Right atrium auricular region (tissue), 2 donors: ENCODE results near the gene ZNF319. TPM values are rescaled to one million over a fixed set of nuclear protein-coding genes. Genes with fewer than 3 reads are reported as not detected.

Experiments used
- DNase-seq: peaks from one replicate; pipeline ENCODE4 v3.0.0-alpha.2; 2019; ENCODE audit warnings: low spot score
- H3K27ac ChIP-seq, 2 donors: fragments of 200-600 bp; sonication (generic); 1 replicate in 1 of 2; 2 replicates in 1 of 2; pipeline ENCODE4 v1.5.1; 2016 to 2019
- H3K27me3 ChIP-seq, 2 donors: fragments of 200-600 bp; sonication (generic); one replicate each; pipeline versions ENCODE4 v1.5.1 to v1.6.0; 2017 to 2019
- H3K36me3 ChIP-seq: fragments of 200-600 bp; sonication (generic); one replicate; pipeline ENCODE4 v1.5.1; 2016
- H3K4me1 ChIP-seq, 2 donors: fragments of 200-600 bp; sonication (generic); one replicate each; pipeline versions ENCODE4 v1.5.1 to v1.6.0; 2017 to 2019
- H3K4me3 ChIP-seq, 2 donors: fragments of 200-600 bp; sonication (generic); 1 replicate in 1 of 2; 2 replicates in 1 of 2; pipeline ENCODE4 v1.5.1; 2017 to 2019; ENCODE audit warnings: mild to moderate bottlenecking in 1 of 2, moderate library complexity in 1 of 2
- H3K9me3 ChIP-seq, 2 donors: fragments of 200-600 bp; sonication (generic); one replicate each; pipeline ENCODE4 v1.5.1; 2019
- total RNA-seq, 2 donors: library from RNA; depleted of rRNA; stranded (reverse); fragments of >200 nt; gene quantifications; one replicate each; pipeline ENCODE4 v1.1.0, GENCODE V29; 2016
- TF ChIP-seq, protein P1 (sequence below), 2 donors: fragments of 200-600 bp; sonication (generic); IDR thresholded peaks; one replicate each; pipeline ENCODE4 v1.5.1; 2019; ENCODE audit warnings: antibody characterized with exemption in 2 of 2

Gene ZNF319
- total RNA-seq, 2 donors from 2014 or later = 5.1 to 6.6 TPM

DNA sequence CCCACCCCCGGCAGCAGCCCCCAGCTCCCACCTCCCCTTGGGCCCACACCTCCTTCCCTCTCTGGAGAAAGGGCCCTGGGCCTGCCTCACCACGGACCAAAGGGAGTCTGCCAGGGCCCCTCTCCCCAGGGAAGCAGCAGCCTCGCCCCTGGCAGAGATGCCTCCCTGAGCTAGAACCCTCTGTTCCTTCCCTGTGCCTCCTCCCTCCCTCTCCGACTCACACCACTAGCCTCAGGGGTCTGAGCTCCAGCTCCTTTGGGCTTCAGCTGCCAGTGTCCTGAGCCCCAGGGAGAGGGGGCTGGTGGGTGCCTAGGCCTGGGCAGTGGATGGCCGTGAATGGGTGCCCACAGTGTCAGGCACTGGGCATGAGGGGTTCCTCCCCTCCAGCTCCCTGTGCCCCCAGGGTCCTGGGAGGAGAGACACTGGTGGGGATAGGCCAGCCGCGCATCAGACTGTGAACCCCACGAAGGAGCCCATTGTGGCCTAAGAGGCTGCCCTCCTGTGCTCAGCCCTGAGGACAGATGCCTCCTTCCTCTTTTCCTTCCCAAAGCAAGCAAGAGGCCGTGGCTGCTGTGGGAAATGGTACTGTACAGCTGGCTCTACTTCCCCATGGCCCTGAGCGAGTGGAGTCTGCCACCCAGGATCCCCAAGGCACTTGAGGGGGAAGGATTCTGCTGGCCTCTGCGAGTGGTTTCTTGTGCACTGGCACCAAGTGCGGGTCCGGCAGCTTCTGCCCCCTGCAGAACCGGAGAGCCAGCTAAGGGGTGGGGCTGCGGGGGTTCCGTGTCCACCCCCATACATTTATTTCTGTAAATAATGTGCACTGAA is 45.8 kb upstream of the ZNF319 start:
- H3K27ac ChIP-seq = no peak overlapping the region

DNA sequence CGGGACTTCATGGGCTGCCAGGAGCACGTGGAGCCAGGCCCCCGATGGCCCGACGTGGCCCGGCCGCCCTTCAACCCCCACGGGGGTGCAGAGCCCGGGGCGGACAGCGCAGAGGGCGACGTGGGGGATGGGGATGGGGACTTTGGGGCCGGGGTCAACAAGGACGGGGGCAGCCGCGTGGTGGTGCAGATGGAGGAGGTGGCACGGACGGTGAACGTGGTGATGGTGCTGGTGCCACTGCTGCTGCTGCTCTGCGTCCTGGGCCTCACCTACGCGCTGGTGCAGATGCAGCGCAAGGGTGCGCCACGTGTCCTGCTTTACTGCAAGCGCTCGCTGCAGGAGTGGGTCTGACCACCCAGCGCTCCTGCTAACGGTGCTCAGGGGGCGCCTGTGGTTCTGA is 44.6 kb upstream of the ZNF319 start:
- no peak overlapping the region for H3K4me3 ChIP-seq
- H3K36me3 ChIP-seq = peaks cover 35% of the 10 kb centered on the region
- H3K27me3 ChIP-seq = no peaks in the 10 kb centered on the region
- TF ChIP-seq, protein P1, sequence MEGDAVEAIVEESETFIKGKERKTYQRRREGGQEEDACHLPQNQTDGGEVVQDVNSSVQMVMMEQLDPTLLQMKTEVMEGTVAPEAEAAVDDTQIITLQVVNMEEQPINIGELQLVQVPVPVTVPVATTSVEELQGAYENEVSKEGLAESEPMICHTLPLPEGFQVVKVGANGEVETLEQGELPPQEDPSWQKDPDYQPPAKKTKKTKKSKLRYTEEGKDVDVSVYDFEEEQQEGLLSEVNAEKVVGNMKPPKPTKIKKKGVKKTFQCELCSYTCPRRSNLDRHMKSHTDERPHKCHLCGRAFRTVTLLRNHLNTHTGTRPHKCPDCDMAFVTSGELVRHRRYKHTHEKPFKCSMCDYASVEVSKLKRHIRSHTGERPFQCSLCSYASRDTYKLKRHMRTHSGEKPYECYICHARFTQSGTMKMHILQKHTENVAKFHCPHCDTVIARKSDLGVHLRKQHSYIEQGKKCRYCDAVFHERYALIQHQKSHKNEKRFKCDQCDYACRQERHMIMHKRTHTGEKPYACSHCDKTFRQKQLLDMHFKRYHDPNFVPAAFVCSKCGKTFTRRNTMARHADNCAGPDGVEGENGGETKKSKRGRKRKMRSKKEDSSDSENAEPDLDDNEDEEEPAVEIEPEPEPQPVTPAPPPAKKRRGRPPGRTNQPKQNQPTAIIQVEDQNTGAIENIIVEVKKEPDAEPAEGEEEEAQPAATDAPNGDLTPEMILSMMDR (IDR thresholded peaks at IDR 0.05) = no peak
- H3K4me1 ChIP-seq = peaks cover 0 to 41% of the 10 kb centered on the region in 2 donors
- DNase-seq = no peak
- no peak overlapping the region for H3K27ac ChIP-seq
- no peaks in the 10 kb centered on the region for H3K9me3 ChIP-seq

More for the DNA sequence above, 45.8 kb upstream of the ZNF319 start:
- Histone ChIP-seq H3K27me3 (no peaks in the 10 kb centered on the region), H3K36me3 (peaks cover 26% of the 10 kb centered on the region), H3K4me3 (no peak overlapping the region), H3K9me3 (no peaks in the 10 kb centered on the region), H3K4me1 (peaks cover 0 to 42% of the 10 kb centered on the region in 2 donors)
- DNase-seq = no peak
- TF ChIP-seq, protein P1 (IDR thresholded peaks at IDR 0.05) = no peak

DNA sequence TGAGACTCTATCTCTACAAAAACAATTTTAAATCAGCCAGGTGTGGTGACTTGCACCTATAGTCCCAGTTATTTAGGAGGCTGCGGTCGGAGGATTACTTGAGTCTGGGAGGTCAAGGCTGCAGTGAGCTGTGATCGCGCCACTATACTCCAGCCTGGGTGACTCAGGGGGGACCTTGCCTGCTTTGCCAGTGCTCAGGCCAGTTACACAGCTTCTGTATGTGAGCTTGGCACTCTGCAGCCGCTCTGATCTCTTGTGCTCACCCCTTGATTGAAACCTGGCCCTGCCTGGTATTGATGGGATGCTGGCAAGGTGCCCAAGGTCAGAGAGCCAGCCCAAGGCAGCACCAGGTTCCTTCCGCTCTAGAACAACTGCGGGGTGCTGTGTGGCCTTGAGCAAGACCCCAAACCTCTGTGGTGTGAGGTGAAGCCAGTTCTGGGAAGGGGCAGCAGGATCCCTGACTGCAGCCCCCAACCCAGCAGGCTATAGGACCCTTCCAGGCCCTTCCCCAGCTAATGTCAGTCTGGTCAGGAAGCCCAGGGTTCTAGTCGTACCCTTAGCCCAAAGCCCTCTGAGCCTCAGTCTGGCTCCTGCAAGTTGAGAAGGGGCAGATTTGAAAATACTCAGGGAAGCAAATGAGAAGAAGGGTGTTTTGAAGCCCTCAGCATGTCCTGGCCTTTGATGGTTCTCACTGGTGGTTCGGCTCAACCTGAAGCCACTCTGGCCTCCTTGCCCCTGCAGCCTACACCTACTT is 44.0 kb upstream of the ZNF319 start:
- TF ChIP-seq, protein P1 (IDR thresholded peaks at IDR 0.05) = no peak
- Histone ChIP-seq H3K4me3 (no peak overlapping the region), H3K4me1 (peaks cover 0 to 35% of the 10 kb centered on the region in 2 donors), H3K27ac (no peak overlapping the region), H3K27me3 (no peaks in the 10 kb centered on the region), H3K9me3 (no peaks in the 10 kb centered on the region), H3K36me3 (peaks cover 40% of the 10 kb centered on the region)
- DNase-seq = no peak

DNA sequence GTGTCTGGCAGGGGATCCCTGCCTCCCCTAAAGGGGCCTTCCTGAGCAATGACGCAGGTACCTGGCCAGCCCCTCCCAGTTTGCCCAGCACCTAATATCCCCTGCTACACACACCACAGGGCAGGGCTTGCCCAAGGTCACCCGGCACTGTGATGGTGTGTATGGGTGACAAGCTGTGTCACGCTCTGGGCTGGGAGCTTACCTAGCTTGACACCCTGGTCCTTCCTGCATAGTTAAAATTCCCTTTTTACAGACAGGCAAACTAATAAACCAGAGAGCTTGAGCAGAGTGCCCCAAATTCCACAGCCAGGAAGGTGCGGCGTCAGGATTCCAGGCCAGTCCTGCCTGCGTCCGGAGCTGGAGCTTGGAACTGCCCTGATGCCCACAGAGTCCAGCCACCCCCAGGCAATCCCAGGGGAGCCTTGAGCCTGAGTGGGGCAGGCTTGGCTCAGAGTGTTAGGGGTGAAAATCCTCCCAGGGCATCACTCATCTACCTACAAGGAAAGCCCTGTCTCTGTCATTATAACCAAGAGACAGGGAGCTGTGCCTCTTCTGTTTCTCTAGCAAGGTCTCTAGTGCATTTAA is 43.2 kb upstream of the ZNF319 start:
- H3K36me3 ChIP-seq = peaks cover 42% of the 10 kb centered on the region
- H3K9me3 ChIP-seq = no peaks in the 10 kb centered on the region

DNA sequence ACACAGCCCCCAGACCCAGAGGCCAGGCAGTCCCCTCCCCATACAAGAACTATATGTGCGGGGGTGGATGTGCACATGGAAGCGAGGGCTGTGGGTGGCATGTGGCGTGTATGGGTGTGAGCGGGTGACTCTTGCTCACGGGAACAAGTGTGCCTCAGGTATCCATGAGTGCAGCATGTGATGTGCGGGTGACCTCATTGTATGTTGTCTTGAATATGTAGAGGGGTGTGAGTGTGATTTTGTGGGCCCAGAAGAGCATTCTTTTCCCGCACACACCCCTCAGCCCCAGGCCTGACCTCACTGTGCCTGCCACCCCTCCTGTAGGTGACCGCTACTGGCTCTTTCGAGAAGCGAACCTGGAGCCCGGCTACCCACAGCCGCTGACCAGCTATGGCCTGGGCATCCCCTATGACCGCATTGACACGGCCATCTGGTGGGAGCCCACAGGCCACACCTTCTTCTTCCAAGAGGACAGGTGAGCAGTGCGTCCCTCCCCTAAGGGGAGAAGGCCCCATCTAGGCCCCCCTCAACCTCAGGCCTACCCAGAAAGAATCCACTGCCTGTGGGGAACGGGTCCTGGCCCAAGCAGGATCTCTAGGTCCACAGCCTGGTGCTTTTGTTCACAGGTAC is 42.5 kb upstream of the ZNF319 start:
- no peaks in the 10 kb centered on the region for H3K27me3 ChIP-seq

More for the DNA sequence above, 43.2 kb upstream of the ZNF319 start:
- Histone ChIP-seq H3K27me3 (no peaks in the 10 kb centered on the region), H3K27ac (no peak overlapping the region), H3K4me3 (no peak overlapping the region), H3K4me1 (peaks cover 0 to 27% of the 10 kb centered on the region in 2 donors)
- TF ChIP-seq, protein P1 (IDR thresholded peaks at IDR 0.05) = no peak
- no peak for DNase-seq

More for the DNA sequence above, 42.5 kb upstream of the ZNF319 start:
- peaks cover 48% of the 10 kb centered on the region for H3K36me3 ChIP-seq
- no peak for DNase-seq
- no peaks in the 10 kb centered on the region for H3K9me3 ChIP-seq
- TF ChIP-seq, protein P1 (IDR thresholded peaks at IDR 0.05) = no peak
- no peak overlapping the region for H3K27ac ChIP-seq
- H3K4me3 ChIP-seq = no peak overlapping the region
- H3K4me1 ChIP-seq = peaks cover 0 to 20% of the 10 kb centered on the region in 2 donors
